ENCODE measurements around the gene PALM.

DNA sequence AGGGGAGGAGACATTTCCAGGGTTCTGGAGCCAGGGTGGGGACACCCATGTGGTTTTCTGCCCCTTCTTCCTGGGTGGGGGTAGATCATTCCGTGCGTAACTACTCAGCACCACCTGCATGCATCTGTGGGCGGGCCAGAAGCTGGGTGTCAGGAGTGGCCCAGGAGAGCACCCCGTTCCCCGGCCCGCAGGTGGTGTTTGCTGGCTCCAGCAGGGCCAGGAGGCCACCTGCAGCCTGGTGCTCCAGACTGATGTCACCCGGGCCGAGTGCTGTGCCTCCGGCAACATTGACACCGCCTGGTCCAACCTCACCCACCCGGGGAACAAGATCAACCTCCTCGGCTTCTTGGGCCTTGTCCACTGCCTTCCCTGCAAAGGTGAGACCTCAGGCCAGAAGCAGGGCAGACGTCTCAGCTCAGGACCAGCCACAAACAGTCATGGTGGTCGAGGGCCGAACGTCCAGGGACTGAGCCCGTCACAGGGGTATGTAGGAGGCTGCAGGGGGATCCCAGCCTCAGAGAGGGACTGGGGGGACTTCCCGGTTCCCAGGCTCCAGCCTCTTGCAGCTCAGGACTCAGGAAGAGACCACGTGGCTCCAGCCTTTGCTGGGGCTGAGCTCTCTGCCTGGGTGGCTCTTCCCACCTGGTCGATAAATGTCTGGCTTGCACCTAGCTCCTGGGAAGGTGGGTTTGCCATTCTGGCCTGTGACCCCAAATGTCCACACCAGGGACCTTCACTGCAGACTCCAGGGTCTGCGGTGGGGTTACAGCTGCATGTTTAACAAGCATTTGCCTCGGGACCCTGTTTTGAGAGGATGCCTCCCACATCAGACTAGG lies 30.9 kb upstream of the PALM start:
- TF ChIP-seq, protein P1, sequence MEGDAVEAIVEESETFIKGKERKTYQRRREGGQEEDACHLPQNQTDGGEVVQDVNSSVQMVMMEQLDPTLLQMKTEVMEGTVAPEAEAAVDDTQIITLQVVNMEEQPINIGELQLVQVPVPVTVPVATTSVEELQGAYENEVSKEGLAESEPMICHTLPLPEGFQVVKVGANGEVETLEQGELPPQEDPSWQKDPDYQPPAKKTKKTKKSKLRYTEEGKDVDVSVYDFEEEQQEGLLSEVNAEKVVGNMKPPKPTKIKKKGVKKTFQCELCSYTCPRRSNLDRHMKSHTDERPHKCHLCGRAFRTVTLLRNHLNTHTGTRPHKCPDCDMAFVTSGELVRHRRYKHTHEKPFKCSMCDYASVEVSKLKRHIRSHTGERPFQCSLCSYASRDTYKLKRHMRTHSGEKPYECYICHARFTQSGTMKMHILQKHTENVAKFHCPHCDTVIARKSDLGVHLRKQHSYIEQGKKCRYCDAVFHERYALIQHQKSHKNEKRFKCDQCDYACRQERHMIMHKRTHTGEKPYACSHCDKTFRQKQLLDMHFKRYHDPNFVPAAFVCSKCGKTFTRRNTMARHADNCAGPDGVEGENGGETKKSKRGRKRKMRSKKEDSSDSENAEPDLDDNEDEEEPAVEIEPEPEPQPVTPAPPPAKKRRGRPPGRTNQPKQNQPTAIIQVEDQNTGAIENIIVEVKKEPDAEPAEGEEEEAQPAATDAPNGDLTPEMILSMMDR (IDR thresholded peaks at IDR 0.05 in 4 of 5, conservative IDR thresholded peaks at IDR 0.05 in 1 of 5), result no peak
- TF ChIP-seq POLR2A (IDR thresholded peaks at IDR 0.05), result no peak

Measured in gastrocnemius medialis (tissue), 4 donors.